OCI-M1 (cell line): Measurements from ENCODE around the gene COPS3.

Source experiments
- DNase-seq: peaks from one replicate; lab custom pipeline; 2025; lab: John Stamatoyannopoulos, UW

The COPS3 gene

DNA sequence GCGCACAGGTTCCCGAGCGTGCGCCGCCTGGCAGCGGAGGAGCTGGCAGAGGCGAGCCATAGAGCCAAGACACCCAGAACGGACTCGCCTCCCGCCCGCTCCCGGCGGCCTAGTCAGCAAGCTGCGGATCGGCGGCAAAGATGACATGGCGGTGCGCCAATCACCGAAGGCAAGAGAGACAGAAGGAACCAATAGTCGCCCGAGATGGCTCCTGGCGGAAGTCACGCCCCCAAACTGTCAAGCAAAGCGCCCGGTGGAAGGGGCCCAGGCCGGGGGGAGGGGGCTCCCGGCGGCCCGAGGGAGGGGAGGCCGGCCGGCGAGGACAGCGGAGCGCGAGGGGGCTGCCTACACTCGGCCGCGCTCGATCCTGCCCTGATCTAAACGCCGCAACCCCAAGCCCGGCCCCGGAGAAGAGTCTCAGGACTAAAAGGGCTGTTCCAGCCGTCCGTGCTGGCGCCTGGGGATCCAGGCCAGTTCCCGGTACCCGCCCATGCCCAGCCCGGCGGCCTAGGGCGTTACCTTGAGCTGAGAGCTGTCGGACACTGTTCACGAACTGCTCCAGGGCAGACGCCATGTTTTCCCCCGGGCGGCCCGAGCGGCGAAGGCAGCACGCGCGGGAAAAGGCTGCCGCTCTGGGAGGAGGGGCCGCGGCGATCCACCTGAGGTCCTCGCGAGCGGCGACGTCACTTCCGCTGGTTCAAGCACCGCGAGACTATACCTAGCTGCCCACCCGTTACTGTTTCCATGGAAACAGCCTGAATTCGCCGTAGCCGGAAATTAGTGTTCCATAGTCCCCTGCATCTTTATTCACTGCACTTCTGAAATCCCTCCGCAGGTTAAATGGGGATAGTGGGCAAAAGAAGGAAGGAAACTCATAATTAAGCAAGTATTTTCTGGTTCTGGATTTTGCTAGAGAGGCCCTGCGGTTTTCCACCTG lies at the start of gene COPS3:
COPS3 (minus strand) TSS at position 634 of the 937 bp plus-strand sequence; CDS start at position 574, 60 bp downstream.
- DNase-seq: peak; percentile 95

DNA sequence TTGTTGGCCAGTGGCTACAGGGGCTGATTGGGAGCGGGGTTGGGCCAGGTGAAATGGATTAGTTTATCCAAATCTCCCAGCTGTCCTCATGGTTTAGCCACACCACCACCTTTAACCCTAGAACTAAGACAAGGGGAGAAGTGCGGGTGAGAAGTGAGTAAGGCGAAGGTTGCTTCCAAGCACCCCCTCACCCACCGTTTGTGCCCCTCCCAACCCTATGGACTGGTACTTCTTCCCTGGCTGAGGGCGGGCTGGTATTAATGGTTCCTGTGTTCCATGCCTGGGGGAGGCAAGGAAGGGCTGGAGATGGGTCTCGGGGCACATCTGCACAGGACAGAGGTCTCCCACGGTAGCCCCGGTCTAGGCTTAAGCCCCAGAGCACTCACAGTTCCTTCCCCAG lies 47.2 kb upstream of the COPS3 start:
- DNase-seq: no peak

DNA sequence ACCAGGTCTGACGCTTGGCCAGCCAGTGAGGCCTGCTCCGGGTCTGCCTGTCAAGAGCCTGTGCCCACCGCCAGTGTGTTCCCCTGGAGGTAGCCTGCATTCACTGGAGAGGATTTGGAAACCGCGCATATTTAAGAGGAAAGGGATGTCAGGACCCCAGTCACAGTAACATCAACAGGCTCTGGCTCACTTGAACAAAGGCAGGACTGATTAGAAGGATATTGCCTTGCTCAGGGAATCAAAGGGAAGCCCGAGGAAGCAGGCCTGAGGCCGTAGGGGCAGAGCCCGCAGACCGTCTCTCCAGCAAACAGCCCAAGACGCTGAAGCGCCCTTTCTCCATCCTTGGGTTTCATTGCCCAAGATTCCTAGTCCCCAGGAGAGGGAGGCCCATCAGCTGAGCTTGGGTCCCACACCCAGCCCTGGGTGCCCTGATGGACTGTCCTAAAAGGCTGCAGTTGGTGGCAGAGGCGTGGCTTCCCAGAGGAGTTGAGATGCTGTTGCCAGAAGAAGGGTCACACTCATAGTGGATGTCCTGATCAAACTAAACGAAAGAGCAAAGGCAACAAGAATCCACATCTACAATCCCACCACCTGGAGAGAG lies 45.3 kb upstream of the COPS3 start:
- DNase-seq: no peak

DNA sequence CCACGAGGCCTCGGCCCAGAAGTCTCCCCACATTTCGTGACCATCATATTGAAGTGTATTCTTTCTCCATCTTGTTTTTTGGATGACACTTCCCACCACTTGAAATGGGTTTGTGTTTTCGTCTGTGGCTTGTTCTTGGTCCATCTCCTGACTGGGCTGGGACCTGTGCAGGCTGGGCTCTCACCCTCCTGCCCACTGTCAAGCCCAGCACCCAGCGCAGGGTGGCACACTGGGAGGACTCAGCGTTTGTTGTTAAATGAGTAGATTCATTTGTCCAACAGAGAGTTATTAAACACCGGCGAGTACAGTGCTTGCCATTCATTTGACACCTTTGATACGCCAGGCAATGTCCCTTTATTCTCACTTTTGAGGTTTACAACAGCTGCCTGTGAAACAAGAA lies 44.8 kb upstream of the COPS3 start:
- DNase-seq: no peak

DNA sequence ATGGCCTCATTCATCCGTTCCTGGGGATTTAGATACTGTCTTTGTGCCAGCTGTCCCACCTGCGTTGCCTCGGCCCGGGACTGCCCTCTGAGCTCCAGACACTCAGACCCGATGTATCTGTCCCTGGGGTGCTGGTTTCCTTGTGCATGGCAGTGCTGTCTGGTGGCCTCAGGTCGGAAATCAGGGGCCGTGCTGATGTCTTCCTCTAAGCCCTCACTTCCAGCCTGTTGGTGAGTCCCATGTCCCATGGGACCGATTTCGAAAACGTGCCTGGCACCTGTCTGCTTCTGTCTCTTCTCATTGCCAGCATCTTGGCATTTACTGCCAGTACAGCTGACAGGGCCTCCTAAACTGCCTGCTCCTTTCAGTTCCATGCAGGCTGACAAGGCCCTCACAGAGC lies 44.2 kb upstream of the COPS3 start:
- no peak for DNase-seq

DNA sequence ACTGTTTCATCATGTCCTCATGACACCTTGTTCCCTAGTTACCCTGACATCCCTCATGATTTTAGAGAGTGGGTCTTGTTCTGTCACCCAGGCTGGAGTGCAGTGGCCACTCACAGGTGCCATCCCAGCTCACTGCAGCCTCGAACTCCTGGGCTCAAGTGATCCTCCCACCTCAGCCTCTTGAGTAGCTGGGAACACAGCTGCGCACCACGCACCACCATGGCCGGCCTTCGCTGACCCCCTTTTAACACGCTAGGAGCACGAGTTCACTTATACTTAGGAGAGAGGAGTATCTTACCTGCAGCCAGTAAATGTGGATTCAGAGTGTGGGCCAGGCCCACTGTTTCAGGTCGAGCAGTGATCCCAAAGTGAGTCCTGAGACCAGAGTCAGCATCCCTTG lies 43.6 kb upstream of the COPS3 start:
- DNase-seq: no peak

DNA sequence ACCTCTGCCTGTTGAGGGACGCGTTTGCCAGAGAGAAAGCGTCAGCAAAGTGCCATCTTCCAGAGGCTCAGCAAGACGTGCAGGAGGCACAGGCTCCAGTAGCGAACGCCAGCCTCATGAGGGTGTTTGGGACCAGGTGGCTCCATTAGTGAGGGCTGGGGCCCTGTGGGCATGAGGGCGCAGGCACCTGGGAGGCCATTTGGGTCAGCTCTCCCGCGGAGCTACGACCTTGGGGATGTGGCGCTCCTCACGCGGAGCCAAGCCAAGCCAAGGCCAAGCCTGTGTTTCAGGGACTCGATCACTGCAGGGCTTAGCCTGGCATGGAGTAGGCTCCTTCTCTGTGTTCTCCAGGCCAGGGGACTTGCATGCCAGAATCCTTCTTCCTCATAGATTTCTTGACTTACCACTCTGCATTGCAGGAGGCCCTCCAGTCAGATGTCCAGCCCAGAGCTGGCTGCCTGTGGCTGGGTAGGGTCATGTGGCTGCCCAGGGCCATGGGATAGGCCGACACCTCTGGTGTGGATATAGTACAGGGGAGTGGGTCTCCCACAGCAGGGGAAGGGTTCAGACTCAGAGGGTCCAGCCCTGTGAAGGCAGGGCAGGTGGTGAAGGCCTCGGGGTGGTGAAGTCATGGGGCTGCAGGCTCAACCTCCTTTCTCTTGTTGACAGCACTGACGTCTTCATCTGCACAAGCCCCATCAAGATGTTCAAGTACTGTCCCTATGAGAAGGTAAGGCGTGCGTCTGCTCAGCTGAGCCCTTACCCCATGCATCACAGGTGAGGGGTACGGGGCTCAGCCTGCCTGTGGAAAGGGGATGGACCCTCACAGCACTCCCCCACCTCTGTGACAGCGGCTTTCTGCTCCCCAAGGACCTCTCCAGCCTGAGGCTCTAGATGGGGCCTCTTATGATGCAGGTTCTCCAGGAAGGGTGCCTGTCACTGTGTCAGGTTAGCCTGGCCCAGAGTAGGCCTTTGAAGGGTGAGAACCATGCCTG lies 41.8 kb upstream of the COPS3 start:
- no peak for DNase-seq

DNA sequence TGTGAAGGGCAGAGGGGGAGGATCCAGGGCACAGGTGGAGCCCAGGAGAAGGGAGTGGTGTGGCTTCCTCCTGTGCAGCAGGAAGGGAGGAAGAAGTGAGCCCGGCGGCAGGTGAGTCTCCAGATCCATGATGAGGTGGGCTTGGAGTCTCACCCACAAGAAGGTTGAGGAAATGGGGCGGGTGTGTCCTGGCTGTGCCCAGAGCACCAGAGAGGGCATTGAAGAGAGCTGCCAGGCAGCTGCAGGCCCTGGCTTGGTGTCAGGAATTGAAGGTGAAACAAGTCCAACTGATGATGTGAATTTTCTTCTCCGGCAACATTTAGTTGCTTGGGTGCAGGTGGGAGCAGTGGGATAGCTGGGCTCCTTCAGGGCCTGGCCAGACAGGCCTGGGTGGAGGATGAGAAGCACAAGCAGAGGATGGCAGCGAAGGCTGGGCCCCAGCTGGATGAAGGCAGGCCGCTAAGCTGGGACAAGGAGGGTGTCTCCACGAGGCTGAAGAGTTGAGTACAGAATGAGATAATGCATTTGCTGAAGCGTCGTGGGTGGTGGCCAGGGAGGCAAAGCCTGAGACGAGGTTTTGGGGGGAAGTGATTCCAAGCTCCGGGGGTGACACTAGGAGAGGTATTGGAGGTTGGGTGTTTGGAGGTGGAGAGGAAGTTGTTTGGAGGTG lies 40.4 kb upstream of the COPS3 start:
- no peak for DNase-seq

DNA sequence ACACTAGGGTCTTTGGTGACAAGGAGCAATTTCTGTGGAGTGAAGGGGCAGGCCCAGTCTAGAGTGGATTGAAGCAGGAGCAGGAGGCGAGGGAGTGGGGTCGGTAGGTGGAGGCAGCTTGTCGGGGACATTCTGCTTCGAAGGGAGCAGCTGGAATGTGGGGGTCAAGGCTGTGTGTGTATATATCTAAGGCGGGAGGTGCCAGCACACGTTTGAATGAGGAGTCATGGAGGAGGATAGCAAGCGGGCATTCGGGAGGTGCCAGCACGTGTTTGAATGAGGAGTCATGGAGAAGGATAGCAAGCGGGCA lies 39.8 kb upstream of the COPS3 start:
- DNase-seq: no peak

DNA sequence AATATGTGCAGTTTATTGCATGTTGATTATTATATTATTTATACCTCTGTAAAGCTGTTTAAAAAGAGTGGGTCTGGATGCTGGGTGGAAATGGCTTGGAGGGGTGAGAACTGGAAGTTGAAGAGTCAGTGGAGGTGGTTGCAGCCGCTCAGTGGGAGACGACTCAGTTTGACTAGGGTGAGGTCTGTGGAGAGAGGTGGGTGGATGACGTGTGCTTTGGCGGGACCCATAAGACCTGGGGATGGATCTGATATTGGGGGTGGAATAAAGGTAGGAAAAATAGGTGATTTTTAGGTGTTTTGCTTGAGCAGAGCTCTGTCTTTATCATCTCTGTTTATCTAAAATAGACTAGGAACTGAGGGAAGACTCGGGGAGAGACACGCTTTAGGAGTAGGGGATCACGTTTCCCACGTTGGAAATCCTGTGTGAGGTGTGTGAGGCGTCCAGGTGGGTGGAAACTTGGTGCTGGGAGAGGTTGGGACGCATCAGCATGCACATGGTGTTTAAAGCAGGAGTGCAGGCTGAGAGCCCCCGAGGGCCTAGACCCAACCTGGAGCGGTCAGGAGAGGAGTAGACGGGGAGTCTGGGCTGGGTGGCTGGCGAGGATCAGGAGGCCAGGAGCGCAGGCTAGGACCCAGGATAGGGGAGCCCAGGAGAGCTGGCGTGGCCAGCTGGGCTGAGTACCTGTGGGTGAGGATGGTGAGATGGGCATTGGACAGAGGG lies 39.3 kb upstream of the COPS3 start:
- no peak for DNase-seq

DNA sequence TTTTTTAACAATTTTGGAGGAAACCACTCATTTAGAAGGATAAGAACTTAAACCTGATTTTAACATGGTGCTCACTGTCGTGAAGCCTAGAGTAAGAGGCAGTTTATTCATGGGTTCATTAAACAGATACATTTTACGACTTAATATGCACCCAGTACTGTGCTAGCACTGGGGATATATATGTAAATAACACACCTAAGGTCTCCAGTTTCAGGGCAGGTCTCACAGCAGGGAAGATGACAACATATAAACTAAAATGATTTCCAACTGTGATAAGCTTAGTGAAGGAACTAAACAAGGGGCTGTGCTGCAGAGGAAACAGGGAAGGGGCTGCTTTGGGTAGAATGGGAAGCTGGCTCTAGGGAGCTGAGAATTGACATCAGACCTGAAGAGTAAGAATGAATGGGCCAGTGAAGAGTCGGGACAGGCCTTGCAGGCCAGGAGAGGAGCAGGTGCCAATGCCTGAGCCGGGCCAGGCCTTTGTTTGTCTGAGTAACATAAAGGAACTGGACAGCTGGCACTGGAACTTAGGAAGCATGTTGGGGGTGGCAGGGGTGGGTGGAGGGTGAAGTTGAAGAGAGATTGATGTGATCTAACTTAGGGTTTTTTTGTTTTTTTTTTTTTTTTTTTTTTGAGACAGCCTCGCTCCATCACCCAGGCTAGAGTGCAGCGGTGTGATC lies 34.2 kb upstream of the COPS3 start:
- DNase-seq: no peak

DNA sequence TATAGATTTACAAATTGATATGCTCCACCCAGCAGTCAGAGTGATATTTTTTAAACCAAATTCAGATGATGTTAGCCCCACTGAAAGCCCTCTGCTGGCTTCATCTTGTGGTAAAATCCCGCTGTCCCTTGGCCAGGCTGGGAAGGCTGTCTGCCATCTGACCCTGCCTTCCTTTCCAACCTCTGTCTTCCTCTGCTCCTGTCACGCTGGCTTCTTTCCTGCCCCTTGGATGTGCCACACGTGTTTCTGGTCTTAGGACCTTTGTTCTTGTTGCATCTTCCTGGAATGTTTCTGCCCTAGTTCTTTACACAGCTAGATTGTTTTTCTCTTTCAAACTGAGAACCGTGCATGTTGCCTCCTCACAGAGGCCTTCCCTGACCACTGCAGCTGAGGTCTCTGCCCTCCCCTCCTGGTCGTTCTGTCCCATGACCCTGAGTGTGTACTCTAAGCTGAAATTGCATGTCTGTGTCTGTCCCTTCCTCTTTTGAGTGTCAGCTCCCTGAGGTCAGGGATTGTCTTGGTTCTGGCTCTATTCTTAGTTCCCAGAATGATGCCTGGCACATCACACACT lies 33.5 kb upstream of the COPS3 start:
- DNase-seq: peak; percentile 1

DNA sequence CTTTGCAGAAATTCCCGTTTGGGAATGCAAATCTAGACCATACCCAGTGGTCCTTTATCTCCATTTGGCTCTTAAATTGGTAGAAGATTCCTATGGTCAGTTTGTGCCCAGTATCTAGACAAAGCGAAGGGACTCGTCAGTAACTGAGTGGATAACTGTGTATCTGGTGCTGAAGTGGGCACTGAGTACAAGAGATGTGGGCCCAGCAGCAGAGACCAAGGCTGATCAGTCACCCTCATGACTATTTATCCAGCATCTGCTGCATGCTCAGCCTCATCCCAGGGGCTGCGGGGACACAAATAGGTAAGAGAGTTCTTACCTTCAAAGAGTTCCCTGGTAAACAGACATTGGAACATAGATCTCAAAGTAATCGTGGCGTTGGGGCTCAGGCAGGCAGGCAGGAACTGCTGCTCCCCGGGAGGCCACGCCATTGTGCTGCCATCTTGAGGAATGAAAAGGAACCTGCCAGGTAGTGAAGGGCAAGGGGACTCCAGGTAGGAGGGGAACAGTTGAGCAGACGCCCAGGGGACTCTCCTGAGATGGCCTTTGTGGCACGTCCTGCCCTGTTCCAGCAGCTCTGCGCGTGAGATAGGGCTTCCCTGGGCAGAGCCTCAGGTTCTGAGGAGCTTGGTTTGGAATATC lies 32.4 kb upstream of the COPS3 start:
- peak; percentile 29 for DNase-seq

DNA sequence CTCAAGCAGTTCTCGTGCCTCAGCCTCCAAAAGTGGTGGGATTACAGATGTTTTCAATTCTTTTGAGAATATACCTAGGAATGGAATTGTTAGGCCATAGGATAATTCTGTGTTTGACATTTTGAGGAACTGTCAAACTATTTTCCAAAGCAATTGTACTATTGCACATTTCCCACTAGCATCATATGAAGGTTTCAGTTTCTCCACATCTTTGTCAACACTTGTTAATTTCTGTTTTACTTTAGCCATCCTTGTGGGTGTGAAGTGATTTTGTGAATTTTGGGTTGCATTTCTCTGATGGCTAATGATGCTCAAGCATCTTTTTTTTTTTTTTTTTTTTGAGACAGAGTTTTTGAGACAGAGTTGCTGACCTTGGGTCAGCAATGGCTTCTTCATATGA lies 28.3 kb upstream of the COPS3 start:
- no peak for DNase-seq

DNA sequence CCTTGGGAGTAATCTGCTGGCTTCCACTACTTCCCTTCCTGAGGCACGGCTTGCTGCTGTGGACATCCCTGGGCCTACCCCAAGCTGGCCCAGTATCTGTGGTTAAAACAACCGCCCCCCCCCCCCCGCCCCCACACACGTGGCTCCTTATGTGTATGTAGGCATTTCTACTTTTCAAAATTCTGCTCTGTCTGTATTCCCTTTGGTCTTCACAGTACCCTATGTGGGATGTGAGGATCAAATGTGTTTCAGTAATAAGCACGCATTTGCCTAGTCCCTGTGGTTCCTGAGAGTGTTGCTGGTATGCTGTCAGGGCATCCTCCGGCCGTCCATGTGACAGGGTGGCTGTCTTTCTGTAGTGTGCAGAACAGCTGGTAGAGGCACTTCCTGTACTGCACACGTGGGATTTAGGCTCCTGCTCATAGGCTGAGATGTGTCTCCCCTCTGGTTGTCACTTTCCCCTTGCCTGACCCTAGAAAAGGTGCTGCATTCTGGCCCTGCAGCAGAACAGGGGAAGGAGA lies 24.3 kb upstream of the COPS3 start:
- DNase-seq: peak; percentile 91

DNA sequence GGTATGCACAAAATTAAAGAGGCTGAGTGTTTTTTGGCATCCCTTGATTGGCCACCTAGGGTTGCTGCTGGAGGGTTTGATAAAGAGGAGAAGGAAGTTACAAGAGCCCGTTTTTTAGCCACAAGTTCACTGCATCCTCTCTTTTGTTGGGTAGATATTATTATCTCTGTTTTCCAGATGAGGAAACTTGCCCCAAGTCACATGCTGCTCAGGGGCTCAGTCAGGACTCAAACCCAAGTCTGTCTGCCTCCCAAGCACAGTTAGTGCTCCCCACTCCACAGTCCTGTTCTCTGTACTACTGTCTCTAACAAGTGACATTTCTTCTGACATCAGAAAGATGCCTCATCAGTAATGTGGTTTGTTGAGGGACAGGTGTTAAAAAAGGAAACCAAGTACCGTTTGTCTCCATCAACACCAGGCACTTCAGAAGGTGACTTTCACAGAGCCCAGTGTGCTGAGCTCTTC lies 23.5 kb upstream of the COPS3 start:
- DNase-seq: peak; percentile 92

DNA sequence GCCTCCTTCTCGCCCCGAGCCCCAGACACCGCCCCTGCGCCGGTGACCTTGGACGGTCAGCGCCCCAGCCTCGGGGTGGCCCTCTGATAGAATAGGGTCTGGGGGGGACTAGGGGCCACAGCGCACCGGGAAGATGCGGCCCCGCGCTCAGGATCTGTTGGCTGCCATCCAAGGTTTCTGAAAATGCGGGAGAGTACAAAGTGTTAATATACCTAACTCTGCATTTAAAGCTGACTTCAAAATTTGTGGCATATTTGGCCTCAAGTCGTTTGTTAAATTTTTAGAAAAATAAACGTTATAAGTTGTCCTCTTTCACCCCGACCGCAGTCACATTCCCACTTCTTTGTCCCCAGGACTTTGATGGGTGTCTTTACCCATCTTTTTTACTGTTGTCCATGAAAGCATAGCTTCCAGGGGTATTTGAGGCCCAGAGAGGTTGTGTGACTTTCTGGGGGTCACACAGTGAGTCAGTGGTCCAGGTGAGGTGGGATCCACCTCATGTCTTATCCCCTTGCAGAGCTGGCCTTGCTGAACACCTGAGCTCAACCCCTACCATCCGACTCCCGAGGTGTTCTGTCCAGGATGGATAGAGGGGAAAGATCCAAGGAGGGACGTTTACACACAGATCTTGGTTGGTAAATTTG lies 22.9 kb upstream of the COPS3 start:
- DNase-seq: peak; percentile 61

DNA sequence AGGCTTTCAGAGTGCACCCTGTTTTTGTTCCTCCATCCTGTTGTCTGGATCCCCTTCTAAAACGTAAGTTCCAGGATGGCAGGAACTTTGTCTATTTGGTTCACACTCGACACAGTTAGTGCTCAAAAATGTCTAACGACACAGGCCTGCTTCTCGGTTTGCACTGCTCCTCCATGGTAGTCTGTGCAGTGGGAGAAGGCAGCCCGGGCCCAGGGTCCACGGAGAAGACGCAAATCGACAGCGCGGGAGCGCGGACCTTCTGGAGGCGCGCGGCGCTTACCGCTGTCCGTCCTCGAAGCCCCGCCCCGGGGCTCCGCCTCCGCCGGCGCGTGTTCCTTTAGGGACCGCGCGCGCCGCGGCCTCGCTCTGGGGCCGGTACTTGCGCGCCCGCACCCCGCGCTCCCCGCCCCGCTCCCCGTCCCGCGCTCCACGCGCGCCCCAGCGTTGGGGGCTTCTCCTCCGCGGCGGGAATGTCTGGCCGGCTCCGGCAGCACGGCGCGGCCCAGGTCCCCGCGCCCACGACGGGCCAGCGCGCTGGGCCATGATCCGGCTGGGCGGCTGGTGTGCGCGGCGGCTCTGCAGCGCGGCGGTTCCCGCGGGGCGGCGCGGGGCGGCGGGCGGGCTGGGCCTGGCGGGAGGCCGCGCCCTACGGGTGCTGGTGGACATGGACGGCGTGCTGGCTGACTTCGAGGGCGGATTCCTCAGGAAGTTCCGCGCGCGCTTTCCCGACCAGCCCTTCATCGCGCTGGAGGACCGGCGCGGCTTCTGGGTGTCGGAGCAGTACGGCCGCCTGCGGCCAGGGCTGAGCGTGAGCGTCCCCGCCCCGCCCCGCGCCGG lies 22.2 kb upstream of the COPS3 start, which contains the start of gene NT5M:
NT5M (plus strand) TSS at position 364 of the 837 bp plus-strand sequence; CDS start at position 542, 178 bp downstream.
- DNase-seq: peak; percentile 85
